ENCODE data around the gene ZNF200.
"Not testable (repeated sequence)": the region's sequence is repeated elsewhere in the genome, so short reads cannot be mapped to it uniquely, and the experiment has no call there.

ZNF200 gene

GRCh38 chr16:3198334-3199072 is 36.5 kb downstream of the ZNF200 start:
- no peak for DNase-seq

- not testable (repeated sequence) for DNase-seq
These were observed 37.1 kb downstream of the ZNF200 start for GRCh38 chr16:3197694-3198333.

GRCh38 chr16:3195975-3196374 is 39.0 kb downstream of the ZNF200 start:
- DNase-seq = no peak

- DNase-seq = no peak
These were observed 40.2 kb downstream of the ZNF200 start for GRCh38 chr16:3194792-3195191.

- DNase-seq = no peak
These were observed 41.4 kb downstream of the ZNF200 start for GRCh38 chr16:3193221-3194212.

- no peak for DNase-seq
These were observed 42.4 kb downstream of the ZNF200 start for GRCh38 chr16:3192476-3193019.

GRCh38 chr16:3190949-3191353 is 44.0 kb downstream of the ZNF200 start:
- no peak for DNase-seq

GRCh38 chr16:3189869-3190268 is 45.1 kb downstream of the ZNF200 start:
- DNase-seq = no peak

GRCh38 chr16:3188925-3189825 is 45.8 kb downstream of the ZNF200 start:
- peak; percentile 78 to 82 for DNase-seq

GRCh38 chr16:3188675-3188924 is 46.4 kb downstream of the ZNF200 start:
- no peak for DNase-seq

GRCh38 chr16:3187798-3188674 is 46.9 kb downstream of the ZNF200 start, which contains the start of gene OR1F1:
Gene OR1F1, plus strand, starts transcription at chr16:3188204.
- peak; percentile 79 to 83 for DNase-seq

- no peak for DNase-seq
These were observed 47.8 kb downstream of the ZNF200 start for GRCh38 chr16:3186946-3187690.

- no peak for DNase-seq
These were observed 51.4 kb downstream of the ZNF200 start for GRCh38 chr16:3183445-3184139.

- peak; percentile 77 to 83 for DNase-seq
These were observed 52.1 kb downstream of the ZNF200 start for GRCh38 chr16:3182608-3183444.

GRCh38 chr16:3182293-3182607 is 52.7 kb downstream of the ZNF200 start:
- not testable (repeated sequence) for DNase-seq

GRCh38 chr16:3180445-3180878 is 54.5 kb downstream of the ZNF200 start:
- peak; percentile 23 to 33 for DNase-seq

GRCh38 chr16:3179651-3180050 is 55.3 kb downstream of the ZNF200 start:
- DNase-seq = no peak

- DNase-seq = peak; percentile 73 to 76
These were observed 59.5 kb downstream of the ZNF200 start for GRCh38 chr16:3175157-3176093.

Data from activated CD4-positive, alpha-beta T cell treated with anti-CD3 and anti-CD28 coated beads, Interleukin-2, amount 50 U/mL, for 48 hours (primary cell).